ENCODE measurements around the gene NEU2. TPM values are rescaled to one million over a fixed set of nuclear protein-coding genes. Genes with fewer than 3 reads are reported as not detected.
A peak's percentile ranks its signal among the peaks of the same experiment; 100 is the strongest.
"Not testable (repeated sequence)": the region's sequence is repeated elsewhere in the genome, so short reads cannot be mapped to it uniquely, and the experiment has no call there.

NEU2 gene
- polyA plus RNA-seq, 1 experiment = not detected

DNA sequence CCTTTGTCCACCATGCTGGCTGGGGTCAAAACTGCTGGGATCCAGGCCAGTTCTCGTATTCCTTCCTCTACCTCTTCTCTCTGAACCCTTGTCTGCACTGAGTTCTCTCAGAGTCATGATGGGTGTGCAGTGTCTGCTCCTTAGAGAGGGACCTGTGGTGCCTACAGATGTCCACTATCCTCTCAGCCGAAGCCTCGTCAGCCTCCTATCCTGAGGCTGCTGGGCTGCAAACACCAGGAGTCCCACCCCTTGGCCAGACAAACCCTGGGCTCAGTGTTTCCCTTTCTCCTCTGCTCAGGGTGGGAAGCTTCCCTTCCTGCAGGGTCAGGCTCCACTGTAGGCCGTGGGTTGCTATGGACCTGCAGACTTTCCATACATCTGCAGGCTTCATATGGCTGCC is 30.0 kb downstream of the NEU2 start:
- no peak for DNase-seq (ENCODE audit: low read depth, low spot score)
- Histone ChIP-seq H3K9me3 (ENCODE audit: control insufficient read depth, insufficient read depth, low read length) (no peaks in the 10 kb centered on the region; the same call in 1 of the 2 replicates), H3K27ac (ENCODE audit: low read depth, low read length) (no peak overlapping the region), H3K27me3 (ENCODE audit: control insufficient read depth, insufficient read depth, low read length) (no peaks in the 10 kb centered on the region), H3K4me3 (ENCODE audit: low read depth, low read length) (no peak overlapping the region)
- TF ChIP-seq, protein P1, sequence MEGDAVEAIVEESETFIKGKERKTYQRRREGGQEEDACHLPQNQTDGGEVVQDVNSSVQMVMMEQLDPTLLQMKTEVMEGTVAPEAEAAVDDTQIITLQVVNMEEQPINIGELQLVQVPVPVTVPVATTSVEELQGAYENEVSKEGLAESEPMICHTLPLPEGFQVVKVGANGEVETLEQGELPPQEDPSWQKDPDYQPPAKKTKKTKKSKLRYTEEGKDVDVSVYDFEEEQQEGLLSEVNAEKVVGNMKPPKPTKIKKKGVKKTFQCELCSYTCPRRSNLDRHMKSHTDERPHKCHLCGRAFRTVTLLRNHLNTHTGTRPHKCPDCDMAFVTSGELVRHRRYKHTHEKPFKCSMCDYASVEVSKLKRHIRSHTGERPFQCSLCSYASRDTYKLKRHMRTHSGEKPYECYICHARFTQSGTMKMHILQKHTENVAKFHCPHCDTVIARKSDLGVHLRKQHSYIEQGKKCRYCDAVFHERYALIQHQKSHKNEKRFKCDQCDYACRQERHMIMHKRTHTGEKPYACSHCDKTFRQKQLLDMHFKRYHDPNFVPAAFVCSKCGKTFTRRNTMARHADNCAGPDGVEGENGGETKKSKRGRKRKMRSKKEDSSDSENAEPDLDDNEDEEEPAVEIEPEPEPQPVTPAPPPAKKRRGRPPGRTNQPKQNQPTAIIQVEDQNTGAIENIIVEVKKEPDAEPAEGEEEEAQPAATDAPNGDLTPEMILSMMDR (IDR thresholded peaks at IDR 0.05; ENCODE audit: low read depth, low read length) = no peak
- POLR2A ChIA-PET = no interaction called here
- CTCF ChIA-PET = interaction anchor here (1.4 kb wide), 1 partner anchor 9 kb away, joined by 4 read pairs; no protein-coding TSS in a partner anchor

DNA sequence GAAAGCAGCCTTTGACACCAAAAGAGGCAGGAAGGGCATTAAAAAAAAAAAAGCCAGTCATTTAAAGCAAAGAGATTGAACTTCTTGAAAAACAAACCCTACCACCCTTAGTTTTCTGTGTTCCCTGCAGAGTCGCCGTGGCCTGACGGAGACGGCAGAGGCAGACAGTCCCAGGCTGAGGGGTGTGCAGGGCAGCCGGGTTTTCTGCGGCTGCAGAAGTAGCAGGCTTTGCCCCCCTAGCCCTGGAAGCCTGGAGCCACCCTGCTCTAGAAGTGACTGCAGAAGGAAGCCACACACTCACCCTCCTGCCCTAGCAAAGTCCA is 30.4 kb downstream of the NEU2 start:
- DNase-seq (ENCODE audit: low read depth, low spot score) = no peak
- TF ChIP-seq, protein P1 (IDR thresholded peaks at IDR 0.05; ENCODE audit: low read depth, low read length) = no peak
- POLR2A ChIA-PET = no interaction called here
- no peak overlapping the region for H3K4me3 ChIP-seq (ENCODE audit: low read depth, low read length)
- CTCF ChIA-PET = interaction anchor here (1.4 kb wide), 1 partner anchor 9 kb away, joined by 4 read pairs; no protein-coding TSS in a partner anchor
- no peak overlapping the region for H3K27ac ChIP-seq (ENCODE audit: low read depth, low read length)
- no peaks in the 10 kb centered on the region; the same call in 1 of the 2 replicates for H3K9me3 ChIP-seq (ENCODE audit: control insufficient read depth, insufficient read depth, low read length)
- H3K27me3 ChIP-seq (ENCODE audit: control insufficient read depth, insufficient read depth, low read length) = no peaks in the 10 kb centered on the region

DNA sequence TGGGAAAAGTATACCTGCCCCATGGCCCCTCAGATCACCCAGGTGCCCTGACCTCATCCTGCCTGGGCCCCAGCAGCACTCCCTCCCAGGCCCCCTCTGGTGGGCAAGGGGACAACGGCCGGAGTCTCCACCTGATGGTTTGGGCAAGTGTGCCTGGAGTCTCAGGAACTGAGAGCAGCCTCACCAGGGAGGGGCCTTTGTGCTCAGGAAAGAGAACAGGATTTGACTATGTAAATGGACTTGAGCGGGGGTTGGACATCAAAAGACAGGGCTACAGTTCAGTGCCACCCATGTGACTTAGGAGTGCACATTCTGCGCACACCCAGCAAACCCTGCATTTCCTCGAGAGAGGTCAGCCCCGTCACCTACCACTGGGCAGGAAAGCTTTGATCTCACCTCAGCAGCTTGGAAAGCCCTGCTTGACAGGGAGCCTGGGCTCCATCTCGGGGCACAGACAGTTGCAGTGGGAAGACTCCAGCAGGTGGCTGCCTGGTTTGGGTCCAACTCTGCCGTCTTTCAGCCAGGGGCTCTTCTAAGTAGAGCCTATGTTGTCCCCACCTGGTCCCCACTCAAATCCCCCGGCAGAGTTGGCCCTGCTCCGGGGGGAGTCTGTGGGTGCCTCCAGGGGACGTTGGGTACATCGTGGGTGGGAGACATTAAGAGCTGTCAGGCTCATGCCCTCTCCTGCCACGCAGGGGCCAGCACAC is 30.9 kb downstream of the NEU2 start:
- H3K4me3 ChIP-seq (ENCODE audit: low read depth, low read length) = no peak overlapping the region
- TF ChIP-seq, protein P1 (IDR thresholded peaks at IDR 0.05; ENCODE audit: low read depth, low read length) = 0 out of 2 replicates have a peak, but pooled peaks have one; percentile 15
- DNase-seq (ENCODE audit: low read depth, low spot score) = no peak
- no peak overlapping the region for H3K27ac ChIP-seq (ENCODE audit: low read depth, low read length)
- H3K27me3 ChIP-seq (ENCODE audit: control insufficient read depth, insufficient read depth, low read length) = no peaks in the 10 kb centered on the region
- H3K9me3 ChIP-seq (ENCODE audit: control insufficient read depth, insufficient read depth, low read length) = no peaks in the 10 kb centered on the region; the same call in 1 of the 2 replicates
- POLR2A ChIA-PET = no interaction called here
- CTCF ChIA-PET = no interaction called here

DNA sequence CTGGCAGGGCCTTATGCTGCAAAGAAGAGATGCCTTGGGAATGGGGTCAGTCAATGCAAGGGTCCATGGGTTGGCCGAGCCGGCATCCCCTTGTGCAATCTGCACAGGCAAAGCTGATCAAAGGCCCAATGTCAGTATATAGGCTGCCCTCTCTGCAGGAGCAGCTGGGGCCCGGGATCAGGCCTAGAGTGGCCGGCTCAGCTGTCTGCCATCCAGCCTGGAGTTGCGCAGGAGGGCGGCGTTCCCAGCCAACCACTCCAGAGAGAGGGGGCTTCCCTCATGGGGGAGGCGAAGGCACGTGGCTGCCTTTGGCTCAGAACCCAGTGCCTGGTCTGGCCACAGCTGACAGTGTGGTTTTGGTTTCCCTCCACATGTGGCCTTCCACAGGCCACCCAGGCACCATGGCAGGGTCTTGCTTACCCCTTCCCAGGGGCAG is 31.5 kb downstream of the NEU2 start:
- TF ChIP-seq, protein P1 (IDR thresholded peaks at IDR 0.05; ENCODE audit: low read depth, low read length) = no peak
- Histone ChIP-seq H3K9me3 (ENCODE audit: control insufficient read depth, insufficient read depth, low read length) (no peaks in the 10 kb centered on the region; the same call in 1 of the 2 replicates), H3K27ac (ENCODE audit: low read depth, low read length) (no peak overlapping the region), H3K4me3 (ENCODE audit: low read depth, low read length) (no peak overlapping the region), H3K27me3 (ENCODE audit: control insufficient read depth, insufficient read depth, low read length) (no peaks in the 10 kb centered on the region)
- no peak for DNase-seq (ENCODE audit: low read depth, low spot score)
- ChIA-PET CTCF (interaction anchor here (2.2 kb wide), 1 partner anchor 11 kb away, joined by 9 read pairs; no protein-coding TSS in a partner anchor), POLR2A (no interaction called here)

DNA sequence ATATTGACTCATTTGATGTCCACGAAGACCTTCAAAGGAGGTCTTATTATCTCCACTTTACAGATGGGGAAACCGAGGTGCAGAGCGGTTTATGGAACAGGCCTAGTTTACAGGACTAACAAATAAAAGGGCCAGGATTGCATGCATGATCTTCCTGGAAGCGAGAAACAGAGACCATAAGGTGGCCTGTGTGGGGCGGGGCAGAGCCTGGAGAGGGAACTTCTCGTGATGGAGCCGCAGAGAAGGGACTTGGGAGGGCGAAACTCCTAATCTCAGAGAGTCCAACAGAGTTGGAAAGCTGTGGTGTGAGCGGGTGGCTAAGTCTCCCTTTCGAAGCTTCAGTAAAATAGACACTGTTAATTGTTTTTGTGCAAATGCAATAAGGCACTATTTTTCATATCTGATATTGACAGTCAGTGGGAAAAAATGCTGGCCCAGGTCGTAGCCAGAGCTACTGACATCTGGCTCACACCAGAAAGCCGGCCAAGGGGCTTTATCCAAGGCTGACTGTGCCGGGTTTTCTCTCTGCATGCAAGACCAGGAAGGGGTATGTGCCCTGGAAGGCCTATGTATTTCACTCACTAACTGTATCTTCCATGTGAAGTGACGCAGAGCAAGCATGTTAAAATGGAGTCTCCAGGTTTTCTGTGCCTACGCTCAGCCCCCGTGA is 32.2 kb downstream of the NEU2 start:
- no peak for DNase-seq (ENCODE audit: low read depth, low spot score)
- Histone ChIP-seq H3K4me3 (ENCODE audit: low read depth, low read length) (no peak overlapping the region), H3K27ac (ENCODE audit: low read depth, low read length) (no peak overlapping the region), H3K9me3 (ENCODE audit: control insufficient read depth, insufficient read depth, low read length) (no peaks in the 10 kb centered on the region), H3K27me3 (ENCODE audit: control insufficient read depth, insufficient read depth, low read length) (no peaks in the 10 kb centered on the region)
- POLR2A ChIA-PET = no interaction called here
- CTCF ChIA-PET = interaction anchor here (2.2 kb wide), 1 partner anchor 11 kb away, joined by 9 read pairs; no protein-coding TSS in a partner anchor
- TF ChIP-seq, protein P1 (IDR thresholded peaks at IDR 0.05; ENCODE audit: low read depth, low read length) = no peak

DNA sequence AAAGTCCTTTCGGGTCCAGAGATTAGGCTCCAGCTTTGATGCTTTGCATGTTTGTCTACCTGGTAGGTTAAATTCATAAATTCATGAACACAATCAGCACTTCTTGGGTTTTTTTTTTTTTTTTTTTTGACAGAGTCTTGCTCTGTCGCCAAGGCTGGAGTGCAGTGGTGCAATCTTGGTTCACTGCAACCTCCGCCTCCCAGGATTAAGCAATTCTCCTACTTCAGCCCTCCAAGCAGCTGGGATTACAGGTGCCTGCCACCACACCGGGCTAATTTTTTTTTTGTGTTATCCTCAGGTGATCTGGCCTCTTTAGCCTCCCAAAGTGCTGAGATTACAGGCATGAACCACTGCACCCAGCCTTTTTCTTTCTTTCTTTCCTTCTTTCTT is 32.7 kb downstream of the NEU2 start:
- H3K9me3 ChIP-seq (ENCODE audit: control insufficient read depth, insufficient read depth, low read length); H3K27me3 ChIP-seq (ENCODE audit: control insufficient read depth, insufficient read depth, low read length); H3K4me3 ChIP-seq (ENCODE audit: low read depth, low read length); H3K27ac ChIP-seq (ENCODE audit: low read depth, low read length); POLR2A ChIA-PET; DNase-seq (ENCODE audit: low read depth, low spot score): not testable (repeated sequence)
- CTCF ChIA-PET = interaction anchor here (0.6 to 2.2 kb wide), 2 partner anchors 12 to 459 kb away, joined by 3 to 9 read pairs; no protein-coding TSS in a partner anchor
